Measurements from ENCODE around the gene PRKAG2. TPM values are rescaled to one million over a fixed set of nuclear protein-coding genes. Genes with fewer than 3 reads are reported as not detected.

The PRKAG2 gene
- polyA plus RNA-seq, 1 of the 3 experiments (the other 2 are of a cell fraction), result 51.6 TPM

DNA sequence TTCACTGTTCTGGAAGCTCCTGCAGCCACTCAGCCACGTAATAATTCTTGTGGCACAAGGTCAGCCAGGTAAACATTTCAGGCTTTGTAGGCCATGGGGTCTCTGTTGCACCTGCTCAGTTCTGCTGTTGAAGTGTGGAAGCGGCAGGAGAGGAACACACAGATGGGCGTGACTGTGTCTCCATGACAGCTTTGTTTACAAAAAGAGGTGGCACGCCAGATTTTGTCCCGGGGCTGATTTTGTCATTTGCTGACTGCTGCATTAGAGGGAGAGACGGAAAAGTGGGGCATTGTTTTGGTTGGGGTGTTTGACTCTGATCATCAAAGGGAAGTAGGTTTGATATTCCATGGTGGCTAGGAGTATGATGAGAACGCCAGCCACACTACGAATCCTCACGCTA lies 103.1 kb downstream of the PRKAG2 start:
- Histone ChIP-seq H3K4me2 (no peak overlapping the region), H3K36me3 (replicated peaks in 1 of 2; ENCODE audit: control insufficient read depth in 1 of 2, insufficient read depth in 2 of 2, low read length in 1 of 2) (no peaks in the 10 kb centered on the region), H3K79me2 (ENCODE audit: insufficient read depth) (no peaks in the 10 kb centered on the region), H3K4me3 (ENCODE audit: low read depth in 2 of 2, low read length in 1 of 2) (no peak overlapping the region), H3F3A (replicated peaks; ENCODE audit: insufficient read depth) (no peaks in the 10 kb centered on the region), H2AFZ (ENCODE audit: low read depth) (no peak overlapping the region), H3K27me3 (ENCODE audit: insufficient read depth) (peaks cover 60% of the 10 kb centered on the region; the same call in 1 of the 2 replicates), H4K20me1 (ENCODE audit: insufficient read depth) (no peaks in the 10 kb centered on the region), H3K27ac (ENCODE audit: low read depth in 2 of 2, low read length in 1 of 2) (no peak overlapping the region), H3K9me3 (0 out of 2 replicates have a peak, but pooled peaks cover 4% of the 10 kb centered on the region), H3K9ac (no peak overlapping the region), H3K4me1 (ENCODE audit: control insufficient read depth in 1 of 2, insufficient read depth in 2 of 2, low read depth in 1 of 2, low read length in 1 of 2) (no peaks in the 10 kb centered on the region; a peak in 1 of 4 replicates), H3K9me2 (no peaks in the 10 kb centered on the region)
- TF ChIP-seq REST (IDR thresholded peaks at IDR 0.05; ENCODE audit: low read depth, low read length) (no peak), MXI1 (IDR thresholded peaks at IDR 0.05; ENCODE audit: low read depth, low read length) (no peak), TAF1 (IDR thresholded peaks at IDR 0.05; ENCODE audit: borderline replicate concordance, low read depth, low read length) (no peak), NFIC (IDR thresholded peaks at IDR 0.05; ENCODE audit: borderline replicate concordance) (no peak)
- 64% methylated on average over 9 of the region's 9 CpGs for WGBS (ENCODE audit: low lambda C conversion rate)
- ChIA-PET POLR2A (no interaction called here), CTCF (interaction anchor here (1.0 to 22.2 kb wide), 4 partner anchors 4 to 142 kb away, joined by 3 to 333 read pairs (median 168); no protein-coding TSS in a partner anchor)
- DNase-seq, result no peak

DNA sequence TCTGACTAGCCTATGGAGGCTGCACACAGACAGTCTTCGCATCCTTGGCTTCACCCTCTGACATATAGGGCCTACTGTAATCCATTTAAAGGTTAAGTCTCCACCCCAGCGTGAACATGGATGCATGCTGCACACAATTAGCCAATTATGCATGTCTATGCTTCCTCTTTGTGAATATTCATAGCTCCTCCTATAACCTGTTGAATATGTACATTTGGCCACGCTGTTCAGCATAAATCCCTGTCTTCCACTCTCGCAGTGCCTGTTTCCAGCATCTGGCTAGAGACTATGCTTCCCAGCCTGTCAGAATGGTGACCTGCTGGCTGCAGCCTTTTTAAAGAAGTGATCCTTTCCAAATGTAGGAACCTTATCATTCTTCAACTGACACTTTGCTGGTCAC lies 106.7 kb downstream of the PRKAG2 start:
- Histone ChIP-seq H3K4me2 (no peak overlapping the region), H3K27ac (ENCODE audit: low read depth in 2 of 2, low read length in 1 of 2) (no peak overlapping the region), H3K9ac (no peak overlapping the region), H3K36me3 (replicated peaks in 1 of 2; ENCODE audit: control insufficient read depth in 1 of 2, insufficient read depth in 2 of 2, low read length in 1 of 2) (no peaks in the 10 kb centered on the region), H3K79me2 (ENCODE audit: insufficient read depth) (no peaks in the 10 kb centered on the region), H2AFZ (ENCODE audit: low read depth) (no peak overlapping the region), H3F3A (replicated peaks; ENCODE audit: insufficient read depth) (no peaks in the 10 kb centered on the region), H3K4me3 (ENCODE audit: low read depth in 2 of 2, low read length in 1 of 2) (no peak overlapping the region), H3K9me2 (no peaks in the 10 kb centered on the region), H3K9me3 (no peaks in the 10 kb centered on the region), H3K27me3 (ENCODE audit: insufficient read depth) (peaks cover 65% of the 10 kb centered on the region), H3K4me1 (ENCODE audit: control insufficient read depth in 1 of 2, insufficient read depth in 2 of 2, low read depth in 1 of 2, low read length in 1 of 2) (no peaks in the 10 kb centered on the region), H4K20me1 (ENCODE audit: insufficient read depth) (no peaks in the 10 kb centered on the region)
- TF ChIP-seq TEAD4 (IDR thresholded peaks at IDR 0.05; ENCODE audit: borderline replicate concordance, insufficient read depth) (no peak), RAD21 (IDR thresholded peaks at IDR 0.05; ENCODE audit: low read length) (no peak), SMC3 (IDR thresholded peaks at IDR 0.05; ENCODE audit: low read depth, low read length) (no peak), GABPA (IDR thresholded peaks at IDR 0.05; ENCODE audit: low read depth) (no peak), MAX (IDR thresholded peaks at IDR 0.05; ENCODE audit: low read depth) (no peak), EP300 (IDR thresholded peaks at IDR 0.05; ENCODE audit: borderline replicate concordance in 1 of 2, low read depth in 1 of 2, low read length in 1 of 2) (no peak), GATA2 (CRISPR knock-in tag; IDR thresholded peaks at IDR 0.05) (no peak), NFIC (IDR thresholded peaks at IDR 0.05; ENCODE audit: borderline replicate concordance) (no peak), JUND (IDR thresholded peaks at IDR 0.05) (no peak), IRF3 (IDR thresholded peaks at IDR 0.05; ENCODE audit: low read depth, low read length) (no peak), MEF2A (IDR thresholded peaks at IDR 0.05; ENCODE audit: borderline replicate concordance, low read depth) (no peak), USF2 (IDR thresholded peaks at IDR 0.05; ENCODE audit: borderline replicate concordance, low read depth, low read length) (no peak), SIN3A (IDR thresholded peaks at IDR 0.05; ENCODE audit: borderline replicate concordance, low read depth, low read length) (no peak), TCF12 (IDR thresholded peaks at IDR 0.05) (no peak), RXRA (IDR thresholded peaks at IDR 0.05; ENCODE audit: borderline replicate concordance, low read depth) (no peak), ELF1 (IDR thresholded peaks at IDR 0.05) (no peak)
- TF ChIP-seq, protein P1, sequence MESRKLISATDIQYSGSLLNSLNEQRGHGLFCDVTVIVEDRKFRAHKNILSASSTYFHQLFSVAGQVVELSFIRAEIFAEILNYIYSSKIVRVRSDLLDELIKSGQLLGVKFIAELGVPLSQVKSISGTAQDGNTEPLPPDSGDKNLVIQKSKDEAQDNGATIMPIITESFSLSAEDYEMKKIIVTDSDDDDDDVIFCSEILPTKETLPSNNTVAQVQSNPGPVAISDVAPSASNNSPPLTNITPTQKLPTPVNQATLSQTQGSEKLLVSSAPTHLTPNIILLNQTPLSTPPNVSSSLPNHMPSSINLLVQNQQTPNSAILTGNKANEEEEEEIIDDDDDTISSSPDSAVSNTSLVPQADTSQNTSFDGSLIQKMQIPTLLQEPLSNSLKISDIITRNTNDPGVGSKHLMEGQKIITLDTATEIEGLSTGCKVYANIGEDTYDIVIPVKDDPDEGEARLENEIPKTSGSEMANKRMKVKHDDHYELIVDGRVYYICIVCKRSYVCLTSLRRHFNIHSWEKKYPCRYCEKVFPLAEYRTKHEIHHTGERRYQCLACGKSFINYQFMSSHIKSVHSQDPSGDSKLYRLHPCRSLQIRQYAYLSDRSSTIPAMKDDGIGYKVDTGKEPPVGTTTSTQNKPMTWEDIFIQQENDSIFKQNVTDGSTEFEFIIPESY (IDR thresholded peaks at IDR 0.05; ENCODE audit: borderline replicate concordance, low read depth), result no peak
- 63% methylated on average over 4 of the region's 4 CpGs for WGBS (ENCODE audit: low lambda C conversion rate)
- POLR2A ChIA-PET, result interaction anchor here (0.6 kb wide), 1 partner anchor 413 kb away, joined by 3 read pairs; no protein-coding TSS in a partner anchor
- CTCF ChIA-PET, result interaction anchor here (0.8 to 22.2 kb wide), 4 partner anchors 6 to 144 kb away, joined by 3 to 333 read pairs (median 168); no protein-coding TSS in a partner anchor
- no peak for DNase-seq
